Psoas muscle (tissue), 8 donors: ENCODE data around the gene FILIP1. TPM values are rescaled to one million over a fixed set of nuclear protein-coding genes. Genes with fewer than 3 reads are reported as not detected.

ENCODE experiments used
- ATAC-seq, 4 donors: fragments of 200-7000 bp; cut with Tn5 transposase; one replicate each; pipeline ENCODE4 v1.9.1; 2020; ENCODE audit warnings: moderate library complexity in 3 of 4, mild to moderate bottlenecking in 2 of 4
- DNase-seq, 2 donors: peaks; one replicate each; pipeline ENCODE4 v3.0.0-alpha.2; 2020
- H3K27ac ChIP-seq: fragments of 200-600 bp; one replicate; pipeline ENCODE4 v1.8.0; 2022
- H3K27me3 ChIP-seq, 3 donors: fragments of 200-600 bp in 1 of 3; one replicate each; pipeline versions ENCODE4 v1.6.1 to v1.8.0; 2013 to 2022; ENCODE audit warnings: low read length in 2 of 3, mild to moderate bottlenecking in 2 of 3, moderate library complexity in 1 of 3; ENCODE audit not compliant: insufficient read depth in 3 of 3
- H3K36me3 ChIP-seq, 2 donors: fragments of 200-600 bp in 1 of 2; one replicate each; pipeline versions ENCODE4 v1.6.1 to v1.8.0; 2013 to 2022; ENCODE audit warnings: low read depth in 1 of 2, mild to moderate bottlenecking in 1 of 2, moderate library complexity in 1 of 2; ENCODE audit not compliant: insufficient read depth in 1 of 2
- H3K4me1 ChIP-seq: fragments of 200-600 bp; one replicate; pipeline ENCODE4 v1.8.0; 2022
- H3K4me3 ChIP-seq: fragments of 200-600 bp; one replicate; pipeline ENCODE4 v1.8.0; 2022; ENCODE audit warnings: mild to moderate bottlenecking
- H3K9me3 ChIP-seq: fragments of 200-600 bp; one replicate; pipeline ENCODE4 v1.8.0; 2022
- CTCF ChIP-seq: fragments of 200-600 bp; IDR thresholded peaks from one replicate; pipeline ENCODE4 v1.8.0; 2022; ENCODE audit warnings: antibody characterized with exemption
- WGBS, 3 donors: extraction: QIAGEN DNeasy Blood & Tissue Kit; methylation state at CpG; one replicate each; pipeline versions ENCODE4 v1.1.6 to v1.1.7; 2013; 5-methylcytosine and 5-hydroxymethylcytosine counted together
- intact Hi-C, 2 donors: fragments of 100-400 bp; cut with DNase I; formaldehyde crosslinking; loops; one replicate each; pipeline versions ENCODE4 v1.11.0 to v1.14.2; 2022
- polyA plus RNA-seq, 3 donors: library from polyadenylated mRNA; stranded (reverse); fragments of 200-250 nt; gene quantifications; one replicate each; pipeline ENCODE4 v1.2.3, GENCODE V29; 2013
- total RNA-seq, 4 donors: library from RNA; stranded (reverse); fragmentation: NEBNext Ultra II Directional in 2 of 4; extraction: Animal tissue kit (Norgen Biotek cat#: 25700) in 2 of 4; gene quantifications; one replicate each; pipeline versions ENCODE4 v1.2.1 to v1.2.4, GENCODE V29; 2021 to 2023
- donor health status: healthy with polysubstance abuse.
- donor health status: DM: no; HTN: no; CAD: no; lungs with moderate emphysema.
- donor health status: Bipolar disorder and iron deficiency.
- donor health status: healthy.
- donor health status: DM: yes; HTN: yes; CAD: no.
- donor health status: DM: no; HTN: no; CAD: no.
- donor health status: DM: no; HTN: no; CAD: no.
- donor health status: DM: yes; HTN: yes; CAD: no.

FILIP1 gene
- total and polyA plus RNA-seq, 7 donors = 2.8 to 129 (median 71.5) TPM

DNA sequence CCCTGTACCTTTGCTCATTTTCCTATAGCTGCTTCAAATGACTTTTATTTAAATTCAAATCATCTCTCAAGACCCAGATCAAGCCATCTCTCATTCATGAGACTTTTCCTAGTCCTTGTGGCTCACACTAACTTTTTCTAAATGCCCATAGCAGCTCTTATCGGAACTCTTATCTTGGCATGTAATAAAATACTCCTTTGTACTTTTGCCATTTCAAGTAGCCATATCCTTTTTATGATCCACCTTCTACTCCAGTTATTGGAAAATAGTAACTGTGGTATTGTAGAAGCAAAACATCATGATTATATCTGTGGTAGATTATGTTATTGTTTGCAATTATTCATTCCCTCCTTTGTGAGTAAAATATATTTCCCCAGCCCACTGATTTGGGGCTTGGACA, 37.6 kb upstream of the FILIP1 start:
- no peaks in the 10 kb centered on the region for H3K9me3 ChIP-seq
- DNase-seq = no peak
- 24 to 66% (median 32%) methylated on average over 1 of the region's 1 CpG for WGBS, 3 donors
- no peaks in the 10 kb centered on the region for H3K36me3 ChIP-seq
- TF ChIP-seq CTCF = no peak
- no peak for ATAC-seq
- H3K4me3 ChIP-seq = no peak overlapping the region
- no peak overlapping the region for H3K27ac ChIP-seq
- H3K27me3 ChIP-seq = no peaks in the 10 kb centered on the region
- intact Hi-C loops = no loop called here
- H3K4me1 ChIP-seq = no peaks in the 10 kb centered on the region

- Histone ChIP-seq H3K4me1 (no peaks in the 10 kb centered on the region), H3K36me3 (no peaks in the 10 kb centered on the region), H3K27me3 (no peaks in the 10 kb centered on the region), H3K27ac (no peak overlapping the region), H3K4me3 (no peak overlapping the region), H3K9me3 (no peaks in the 10 kb centered on the region)
- intact Hi-C loops = no loop called here
- no peak for DNase-seq
- no peak for TF ChIP-seq CTCF
- whole genome bisulfite sequencing, 3 donors = 82 to 84% (median 84%) methylated on average over 4 of the region's 4 CpGs
- no peak for ATAC-seq
Observed at GRCh38 chr6:75530696-75531095, 37.1 kb upstream of the FILIP1 start.

GRCh38 chr6:75528423-75528822, 34.8 kb upstream of the FILIP1 start:
- Histone ChIP-seq H3K36me3 (no peaks in the 10 kb centered on the region), H3K9me3 (no peaks in the 10 kb centered on the region), H3K27me3 (no peaks in the 10 kb centered on the region), H3K27ac (no peak overlapping the region), H3K4me3 (no peak overlapping the region), H3K4me1 (no peaks in the 10 kb centered on the region)
- intact Hi-C loops = loop anchor here (5.0 to 10.0 kb wide), 4 partner anchors 161 to 246 kb away; partner anchors contain the start of gene TMEM30A (in 1 of the 2)
- WGBS, 3 donors = 85 to 91% (median 87%) methylated on average over 2 of the region's 2 CpGs
- ATAC-seq (peak in 2 of 4 donors; percentile 25 to 30), DNase-seq (no peak)
- TF ChIP-seq CTCF = no peak

DNA sequence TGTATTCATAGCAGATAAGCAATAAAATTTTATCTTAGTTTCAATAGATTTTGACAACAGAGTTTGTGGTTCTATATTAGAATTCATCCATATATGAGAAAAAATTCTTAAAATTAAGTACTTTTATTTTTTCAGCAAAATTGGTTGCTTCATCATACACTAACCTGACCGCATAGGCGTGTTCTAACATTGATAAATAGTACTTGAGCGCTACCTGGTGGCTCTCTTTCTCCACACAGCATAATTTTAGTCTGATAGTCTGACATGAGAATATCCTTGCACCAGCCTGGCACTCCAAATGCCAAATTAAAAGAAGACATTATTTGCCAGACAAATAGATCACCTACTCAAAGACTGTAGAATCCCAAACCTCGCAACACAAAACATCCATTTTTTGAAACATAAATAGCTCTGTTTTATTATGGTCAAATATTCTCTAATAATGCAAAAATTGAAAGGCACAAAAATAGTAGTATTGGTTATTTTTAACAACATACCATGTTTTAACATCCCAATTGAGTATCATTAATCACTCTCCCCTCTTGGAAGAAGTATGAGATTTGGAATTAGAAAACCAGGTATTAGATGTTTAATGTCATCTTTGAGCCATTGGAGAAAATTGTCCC, 33.0 kb upstream of the FILIP1 start:
- H3K4me3 ChIP-seq = no peak overlapping the region
- WGBS, 3 donors = 13 to 24% (median 17%) methylated on average over 4 of the region's 4 CpGs
- TF ChIP-seq CTCF = peak; percentile 81
- no peaks in the 10 kb centered on the region for H3K36me3 ChIP-seq
- H3K4me1 ChIP-seq = no peaks in the 10 kb centered on the region
- ATAC-seq (peak; percentile 79 to 96 (median 91)), DNase-seq (peak in 1 of 2 donors; percentile 15)
- no peak overlapping the region for H3K27ac ChIP-seq
- no peaks in the 10 kb centered on the region for H3K27me3 ChIP-seq
- intact Hi-C loops = loop anchor here (2.0 to 10.0 kb wide), 5 partner anchors 159 to 258 kb away; partner anchors contain the start of gene TMEM30A (in 1 of the 2)
- no peaks in the 10 kb centered on the region for H3K9me3 ChIP-seq

- intact Hi-C loops = loop anchor here (2.0 to 10.0 kb wide), 5 partner anchors 158 to 257 kb away; partner anchors contain the start of gene TMEM30A (in 1 of the 2)
- Histone ChIP-seq H3K4me3 (no peak overlapping the region), H3K9me3 (no peaks in the 10 kb centered on the region), H3K36me3 (no peaks in the 10 kb centered on the region), H3K4me1 (no peaks in the 10 kb centered on the region), H3K27me3 (no peaks in the 10 kb centered on the region), H3K27ac (no peak overlapping the region)
- TF ChIP-seq CTCF = no peak
- no peak for ATAC-seq
- DNase-seq = no peak
- WGBS, 3 donors = 90 to 96% (median 92%) methylated on average over 3 of the region's 3 CpGs
Observed at GRCh38 chr6:75525682-75526081, 32.1 kb upstream of the FILIP1 start.
